ENCODE measurements around the gene EFHD1. TPM values are rescaled to one million over a fixed set of nuclear protein-coding genes. Genes with fewer than 3 reads are reported as not detected.

Gene EFHD1
- total RNA-seq, 4 donors from 2014 or later = 13.3 to 23.7 (median 15.3) TPM

DNA sequence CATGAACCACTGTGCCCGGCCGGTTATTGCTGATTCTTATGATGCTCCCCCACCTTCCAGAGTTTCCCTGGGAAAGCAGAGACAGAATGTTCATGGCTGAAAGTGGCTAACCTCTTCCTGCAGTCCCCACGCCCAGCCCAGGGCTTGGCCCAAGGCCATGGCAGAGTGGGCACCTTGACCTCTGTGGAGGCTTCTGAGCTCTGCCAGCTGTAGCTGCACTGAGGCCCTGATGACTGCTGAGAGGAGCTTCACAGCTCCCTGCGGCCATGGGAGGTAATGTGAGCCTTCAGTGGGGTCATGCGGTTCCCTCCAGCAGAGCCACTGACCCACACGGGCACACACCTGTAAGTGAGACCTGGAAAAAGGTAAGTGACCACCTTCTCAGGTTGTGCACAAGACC is 13.3 kb downstream of the EFHD1 start:
- Histone ChIP-seq H3K4me1 (peaks cover 0 to 3% (median 0%) of the 10 kb centered on the region in 4 donors), H3K27me3 (no peaks in the 10 kb centered on the region), H3K9me3 (no peaks in the 10 kb centered on the region), H3K4me3 (no peak overlapping the region), H3K36me3 (no peaks in the 10 kb centered on the region), H3K27ac (replicated peaks in 1 of 4) (no peak overlapping the region)
- WGBS = 95% methylated on average over 2 of the region's 6 CpGs
- intact Hi-C loops (cut with DNase I) = no loop called here
- DNase-seq (ENCODE audit: extremely low spot score) = no peak
- no peak for TF ChIP-seq POLR2A (IDR thresholded peaks at IDR 0.05; ENCODE audit: low read depth)

DNA sequence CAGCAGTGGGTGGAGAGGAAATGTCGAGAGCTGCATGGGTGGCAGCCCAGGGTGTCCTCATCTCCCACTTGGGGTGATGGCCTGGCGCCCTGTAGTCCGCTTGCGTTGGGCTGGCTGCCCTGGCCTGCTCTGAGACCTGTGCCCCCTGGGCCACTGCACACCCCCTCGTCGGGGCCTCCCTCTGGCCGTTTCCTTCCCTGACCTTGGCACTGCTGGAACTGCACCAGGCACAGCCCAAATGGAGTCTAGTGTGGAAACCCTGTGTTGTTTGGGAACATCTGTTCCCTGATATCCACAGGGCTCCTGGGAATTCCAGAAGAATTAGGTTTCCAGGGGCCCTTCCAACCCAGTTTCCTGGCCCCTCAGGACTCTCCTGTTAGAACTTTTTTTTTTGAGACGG is 13.9 kb downstream of the EFHD1 start:
- no peak for DNase-seq (ENCODE audit: extremely low spot score)
- peaks cover 0 to 3% (median 0%) of the 10 kb centered on the region in 4 donors for H3K4me1 ChIP-seq
- H3K36me3 ChIP-seq = no peaks in the 10 kb centered on the region
- no peak for TF ChIP-seq CTCF (IDR thresholded peaks at IDR 0.05)
- no peak for TF ChIP-seq POLR2AphosphoS5 (IDR thresholded peaks at IDR 0.05)
- TF ChIP-seq EP300 (IDR thresholded peaks at IDR 0.05) = no peak
- TF ChIP-seq POLR2A (IDR thresholded peaks at IDR 0.05; ENCODE audit: low read depth) = no peak
- no peaks in the 10 kb centered on the region for H3K27me3 ChIP-seq
- no peak overlapping the region for H3K4me3 ChIP-seq
- H3K9me3 ChIP-seq = no peaks in the 10 kb centered on the region
- no peak overlapping the region for H3K27ac ChIP-seq (replicated peaks in 1 of 4)
- WGBS = 83% methylated on average over 4 of the region's 8 CpGs
- intact Hi-C loops (cut with DNase I) = no loop called here

GRCh38 chr2:232649033-232649432 is 15.6 kb downstream of the EFHD1 start:
- DNase-seq (ENCODE audit: extremely low spot score) = no peak
- no peak for TF ChIP-seq CTCF (IDR thresholded peaks at IDR 0.05)
- no peak for TF ChIP-seq EP300 (IDR thresholded peaks at IDR 0.05)
- no peak for TF ChIP-seq POLR2AphosphoS5 (IDR thresholded peaks at IDR 0.05)
- no peak for TF ChIP-seq POLR2A (IDR thresholded peaks at IDR 0.05; ENCODE audit: low read depth)
- 95% methylated on average over 4 of the region's 11 CpGs for WGBS
- H3K27ac ChIP-seq (replicated peaks in 1 of 4) = no peak overlapping the region
- H3K4me3 ChIP-seq = no peak overlapping the region
- peaks cover 0 to 3% (median 0%) of the 10 kb centered on the region in 4 donors for H3K4me1 ChIP-seq
- no peaks in the 10 kb centered on the region for H3K36me3 ChIP-seq
- no peaks in the 10 kb centered on the region for H3K9me3 ChIP-seq
- no peaks in the 10 kb centered on the region for H3K27me3 ChIP-seq
- intact Hi-C loops (cut with DNase I) = no loop called here

DNA sequence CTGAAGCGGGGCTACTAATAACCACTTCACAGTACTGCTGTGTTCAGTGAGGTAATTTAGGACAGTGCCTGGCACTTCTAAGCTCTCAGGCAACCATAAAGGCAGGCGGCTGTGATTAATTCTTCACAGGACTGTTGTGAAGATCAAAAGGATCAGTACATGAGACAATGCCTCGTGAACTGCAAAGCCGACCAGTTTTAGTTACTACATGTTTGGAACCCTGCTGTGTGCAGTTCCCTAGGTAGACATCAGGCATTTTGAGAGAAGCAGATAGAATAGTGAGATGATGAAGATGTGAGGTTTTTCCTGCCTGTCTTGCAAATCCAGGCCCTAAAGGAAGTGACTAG is 19.1 kb downstream of the EFHD1 start:
- Histone ChIP-seq H3K27me3 (no peaks in the 10 kb centered on the region), H3K36me3 (no peaks in the 10 kb centered on the region), H3K4me3 (no peak overlapping the region), H3K4me1 (no peaks in the 10 kb centered on the region), H3K27ac (replicated peaks in 1 of 4) (no peak overlapping the region), H3K9me3 (no peaks in the 10 kb centered on the region)
- DNase-seq (ENCODE audit: extremely low spot score) = no peak
- WGBS = 84% methylated on average over 4 of the region's 4 CpGs
- TF ChIP-seq CTCF (IDR thresholded peaks at IDR 0.05) (no peak), POLR2A (IDR thresholded peaks at IDR 0.05; ENCODE audit: low read depth) (no peak), POLR2AphosphoS5 (IDR thresholded peaks at IDR 0.05) (no peak), EP300 (IDR thresholded peaks at IDR 0.05) (no peak)
- intact Hi-C loops (cut with DNase I) = no loop called here

- TF ChIP-seq EP300 (IDR thresholded peaks at IDR 0.05) = no peak
- no peak for TF ChIP-seq POLR2A (IDR thresholded peaks at IDR 0.05; ENCODE audit: low read depth)
- TF ChIP-seq CTCF (IDR thresholded peaks at IDR 0.05) = no peak
- TF ChIP-seq POLR2AphosphoS5 (IDR thresholded peaks at IDR 0.05) = no peak
- WGBS = 89% methylated on average over 7 of the region's 7 CpGs
- H3K27ac ChIP-seq (replicated peaks in 1 of 4) = no peak overlapping the region
- H3K27me3 ChIP-seq = no peaks in the 10 kb centered on the region
- no peak overlapping the region for H3K4me3 ChIP-seq
- no peaks in the 10 kb centered on the region for H3K9me3 ChIP-seq
- H3K36me3 ChIP-seq = no peaks in the 10 kb centered on the region
- no peaks in the 10 kb centered on the region for H3K4me1 ChIP-seq
- DNase-seq (ENCODE audit: extremely low spot score) = no peak
- intact Hi-C loops (cut with DNase I) = no loop called here
These were observed 20.0 kb downstream of the EFHD1 start for GRCh38 chr2:232653441-232653840.

Measured in esophagus muscularis mucosa (tissue), 4 donors.